IMR-90 (cell line): ENCODE data around the gene SLC25A21. TPM values are rescaled to one million over a fixed set of nuclear protein-coding genes. Genes with fewer than 3 reads are reported as not detected.

Experiments used
- ATAC-seq: fragments of 200-7000 bp; cut with Tn5 transposase; 2 replicates; pipeline ENCODE4 v1.9.1; 2020; ENCODE audit warnings: low read depth, mild to moderate bottlenecking, moderate library complexity
- BruUV-seq: library from RNA; stranded (reverse); fragments of 400-500 nt; replicated peaks from 2 replicates; lab custom pipeline; 2021; lab: Mats Ljungman, UMichigan
- CTCF ChIA-PET: fragments of 300-600 bp; formaldehyde crosslinking; extraction: SDS; loops from one replicate; lab custom pipeline; 2021; ENCODE audit warnings: antibody characterized with exemption; lab: Yijun Ruan, JAX
- POLR2A ChIA-PET: fragments of 300-600 bp; sonication (Branson Sonifier 250); formaldehyde crosslinking; loops from one replicate; lab custom pipeline; 2022; ENCODE audit warnings: antibody characterized with exemption; ENCODE audit not compliant: unreplicated experiment; lab: Charles Lee
- DNase-seq: peaks from one replicate; pipeline ENCODE4 v3.0.0; 2013
- H2AFZ ChIP-seq: replicated peaks from 2 replicates; pipeline ENCODE3; 2013; ENCODE audit warnings: low read length, mild to moderate bottlenecking; ENCODE audit not compliant: poor library complexity
- H2AK5ac ChIP-seq: 2 replicates; pipeline ENCODE4 v1.6.1; 2013; ENCODE audit warnings: low read depth, low read length, inconsistent platforms
- H2AK9ac ChIP-seq: replicated peaks from 2 replicates; pipeline ENCODE3; 2013; ENCODE audit warnings: mild to moderate bottlenecking, low read depth, low read length, moderate library complexity; ENCODE audit not compliant: poor library complexity
- H2BK120ac ChIP-seq: 2 replicates; pipeline ENCODE4 v1.6.1; 2013; ENCODE audit warnings: low read depth, low read length, inconsistent platforms
- H2BK15ac ChIP-seq: 3 replicates; pipeline ENCODE4 v1.6.1; 2013; ENCODE audit warnings: low read depth, low read length, inconsistent platforms
- H2BK20ac ChIP-seq: 2 replicates; pipeline ENCODE4 v1.6.1; 2013; ENCODE audit warnings: low read depth, mild to moderate bottlenecking, inconsistent platforms, low read length, moderate library complexity
- H2BK5ac ChIP-seq: 2 replicates; pipeline ENCODE4 v1.6.1; 2013; ENCODE audit warnings: mild to moderate bottlenecking, low read depth, low read length, inconsistent platforms; ENCODE audit not compliant: poor library complexity, severe bottlenecking
- H3K14ac ChIP-seq: replicated peaks from 2 replicates; pipeline ENCODE4 v1.6.1; 2013; ENCODE audit warnings: low read depth, low read length, inconsistent platforms
- H3K18ac ChIP-seq: 2 replicates; pipeline ENCODE4 v1.6.1; 2013; ENCODE audit warnings: low read depth, low read length, control low read depth
- H3K23ac ChIP-seq: 2 replicates; pipeline ENCODE4 v1.6.1; 2013; ENCODE audit warnings: low read depth, low read length, inconsistent platforms
- H3K27ac ChIP-seq: 2 replicates; pipeline ENCODE4 v1.5.1; 2013; ENCODE audit warnings: mild to moderate bottlenecking, control low read depth, low read length; ENCODE audit not compliant: insufficient read depth
- H3K27me3 ChIP-seq: 2 replicates; pipeline ENCODE4 v1.6.1; 2013; ENCODE audit warnings: low read length; ENCODE audit not compliant: control insufficient read depth, insufficient read depth
- H3K36me3 ChIP-seq: 2 replicates; pipeline ENCODE4 v1.6.1; 2013; ENCODE audit warnings: low read length, mixed read lengths; ENCODE audit not compliant: control insufficient read depth, insufficient read depth
- H3K4ac ChIP-seq: 2 replicates; pipeline ENCODE4 v1.6.1; 2013; ENCODE audit warnings: low read depth, low read length, inconsistent platforms
- H3K4me1 ChIP-seq: 2 replicates; pipeline ENCODE4 v1.6.1; 2013; ENCODE audit warnings: low read length, mixed read lengths; ENCODE audit not compliant: control insufficient read depth, insufficient read depth
- H3K4me2 ChIP-seq: 2 replicates; pipeline ENCODE4 v1.6.1; 2013; ENCODE audit warnings: low read depth, mild to moderate bottlenecking, control low read depth, low read length, moderate library complexity
- H3K4me3 ChIP-seq: 2 replicates; pipeline ENCODE4 v1.5.1; 2013; ENCODE audit warnings: low read depth, mild to moderate bottlenecking, control low read depth, low read length, moderate library complexity; ENCODE audit not compliant: insufficient read depth
- H3K56ac ChIP-seq: 2 replicates; pipeline ENCODE4 v1.6.1; 2013; ENCODE audit warnings: low read length, inconsistent platforms; ENCODE audit not compliant: insufficient read depth; ENCODE audit errors: extremely low read depth
- H3K79me1 ChIP-seq, 2 experiments: 2 replicates each; pipeline ENCODE4 v1.6.1; 2013; ENCODE audit warnings: low read length in 2 of 2, inconsistent platforms in 1 of 2, low read depth in 1 of 2
- H3K9ac ChIP-seq: 2 replicates; pipeline ENCODE4 v1.6.1; 2013; ENCODE audit warnings: low read depth, low read length, control low read depth
- H3K9me1 ChIP-seq: 2 replicates; pipeline ENCODE4 v1.6.1; 2013; ENCODE audit warnings: low read length, inconsistent platforms; ENCODE audit not compliant: insufficient read depth
- H3K9me3 ChIP-seq: 2 replicates; pipeline ENCODE4 v1.6.1; 2013; ENCODE audit warnings: low read length; ENCODE audit not compliant: control insufficient read depth, insufficient read depth
- H4K20me1 ChIP-seq: 2 replicates; pipeline ENCODE4 v1.6.1; 2013; ENCODE audit warnings: low read length, inconsistent platforms; ENCODE audit not compliant: insufficient read depth
- H4K5ac ChIP-seq: 2 replicates; pipeline ENCODE4 v1.6.1; 2013; ENCODE audit warnings: mild to moderate bottlenecking, low read depth, low read length, control low read depth
- H4K8ac ChIP-seq, 2 experiments: 2 replicates each; pipeline ENCODE4 v1.6.1; 2013; ENCODE audit warnings: low read depth in 2 of 2, low read length in 2 of 2, control low read depth in 1 of 2, inconsistent platforms in 1 of 2
- H4K91ac ChIP-seq: 2 replicates; pipeline ENCODE4 v1.6.1; 2013; ENCODE audit warnings: low read depth, low read length, inconsistent platforms; ENCODE audit not compliant: insufficient read depth
- BHLHE40 ChIP-seq: fragments of 150-350 bp; IDR thresholded peaks from 2 replicates; pipeline ENCODE4 v1.6.1; 2016; ENCODE audit warnings: mild to moderate bottlenecking, low read depth, low read length
- CEBPB ChIP-seq: IDR thresholded peaks from 2 replicates; pipeline ENCODE4 v1.6.1; 2012; ENCODE audit warnings: low read depth, low read length, improper control_type of control experiment
- FOS ChIP-seq: fragments of 150-350 bp; IDR thresholded peaks from 2 replicates; pipeline ENCODE4 v1.6.1; 2016; ENCODE audit warnings: low read depth, low read length
- NFE2L2 ChIP-seq: fragments of 150-350 bp; IDR thresholded peaks from 2 replicates; pipeline ENCODE4 v1.6.1; 2016; ENCODE audit warnings: low read depth, mild to moderate bottlenecking, low read length
- POLR2A ChIP-seq: IDR thresholded peaks from 2 replicates; pipeline ENCODE4 v1.6.1; 2012; ENCODE audit warnings: mild to moderate bottlenecking, low read depth, low read length
- RCOR1 ChIP-seq: IDR thresholded peaks from 2 replicates; pipeline ENCODE4 v1.6.1; 2012; ENCODE audit warnings: mild to moderate bottlenecking, low read length, improper control_type of control experiment; ENCODE audit not compliant: insufficient replicate concordance
- RFX5 ChIP-seq: IDR thresholded peaks from 2 replicates; pipeline ENCODE4 v1.8.0; 2012; ENCODE audit warnings: low read depth, mild to moderate bottlenecking, low read length, moderate library complexity
- WGBS, 2 experiments: methylation state at CpG; one replicate each; pipeline versions ENCODE4 v1.1.5 to v1.1.7; 2013; ENCODE audit warnings: missing lambda C conversion rate in 2 of 2; ENCODE audit not compliant: insufficient read length in 1 of 2; ENCODE audit errors: extremely low coverage in 2 of 2; 5-methylcytosine and 5-hydroxymethylcytosine counted together
- dilution Hi-C: fragments of 300-500 bp; cut with HindIII; formaldehyde crosslinking; loops from one replicate; pipeline ENCODE4 v1.14.3; 2018; ENCODE audit warnings: low sequenced_read_pairs; ENCODE audit not compliant: unreplicated experiment
- in situ Hi-C: fragments of 300-500 bp; cut with MboI; formaldehyde crosslinking; loops from 3 replicates; pipeline ENCODE4 v1.14.3; 2019; ENCODE audit warnings: low sequenced_read_pairs, inconsistent platforms, mixed read lengths
- intact Hi-C: fragments of 100-400 bp; cut with micrococcal nuclease; formaldehyde crosslinking; loops from 2 replicates; pipeline ENCODE4 v1.10.0; 2022
- polyA plus RNA-seq, 3 experiments: library from polyadenylated mRNA; depleted of rRNA; stranded (reverse); fragments of >200 nt; gene quantifications; 2 replicates each; pipeline ENCODE4 v1.2.3, GENCODE V29; 2012; ENCODE audit warnings: low replicate concordance in 1 of 3
- total RNA-seq: library from RNA; depleted of rRNA; stranded (reverse); fragments of >200 nt; gene quantifications from 2 replicates; pipeline ENCODE4 v1.2.3, GENCODE V29; 2012
- TF ChIP-seq, protein P1 (sequence below): fragments of 150-350 bp; IDR thresholded peaks from 2 replicates; pipeline ENCODE4 v1.6.1; 2016; ENCODE audit warnings: low read depth, mild to moderate bottlenecking, low read length, moderate library complexity, borderline replicate concordance

The SLC25A21 gene
- total and polyA plus RNA-seq, 2 of the 4 experiments (the other 2 are of a cell fraction), result 0.62 to 0.90 TPM

DNA sequence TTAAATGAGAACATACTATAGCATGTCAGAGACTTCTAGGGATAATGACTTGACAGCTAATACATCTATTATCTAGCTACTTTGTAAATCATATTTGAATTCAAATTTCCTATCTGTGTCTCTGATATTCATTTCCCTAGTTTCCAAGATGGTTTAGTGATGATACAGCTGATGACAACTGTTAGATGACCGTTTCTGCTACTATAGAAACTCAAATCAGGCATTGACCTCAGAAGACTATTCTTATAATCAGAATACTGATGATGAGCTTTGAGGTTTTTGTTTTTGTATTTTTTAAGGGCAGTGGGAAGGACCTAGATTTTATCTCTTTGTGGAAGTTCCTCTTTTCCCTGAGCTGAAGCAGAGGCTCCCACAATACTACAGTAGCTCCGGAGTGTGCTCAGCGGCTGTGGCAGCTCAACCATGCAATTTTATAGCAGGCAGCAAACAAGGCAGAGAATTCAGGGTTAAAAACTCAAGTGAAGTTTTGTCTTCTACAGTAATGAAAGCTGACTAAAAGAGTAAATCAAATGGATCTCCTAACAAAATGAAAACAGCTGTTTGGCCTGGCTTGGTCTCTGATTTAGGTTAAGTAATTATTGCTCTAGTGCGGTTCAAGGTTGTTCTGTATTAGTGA lies 145.1 kb downstream of the SLC25A21 start:
- DNase-seq (no peak), ATAC-seq (no peak)
- Histone ChIP-seq H2AK9ac (no peak overlapping the region), H3K9ac (no peak overlapping the region), H4K8ac (no peak overlapping the region), H2AK5ac (no peak overlapping the region), H3K4ac (no peak overlapping the region), H3K36me3 (no peaks in the 10 kb centered on the region), H3K9me1 (no peaks in the 10 kb centered on the region), H4K91ac (no peak overlapping the region), H2BK15ac (no peak overlapping the region), H2BK5ac (no peak overlapping the region), H2BK120ac (no peak overlapping the region), H2BK20ac (no peak overlapping the region), H3K18ac (no peak overlapping the region), H4K5ac (no peak overlapping the region), H3K14ac (no peak overlapping the region), H3K23ac (no peak overlapping the region), H2AFZ (no peak overlapping the region), H3K79me1 (no peaks in the 10 kb centered on the region), H3K56ac (no peak overlapping the region), H4K20me1 (no peaks in the 10 kb centered on the region), H3K4me2 (no peak overlapping the region), H3K27ac (no peak overlapping the region), H3K4me1 (no peaks in the 10 kb centered on the region), H3K27me3 (no peaks in the 10 kb centered on the region), H3K9me3 (no peaks in the 10 kb centered on the region), H3K4me3 (no peak overlapping the region)
- intact Hi-C loops, result no loop called here
- dilution Hi-C loops, result no loop called here
- TF ChIP-seq BHLHE40 (no peak), NFE2L2 (no peak), POLR2A (no peak), RFX5 (no peak), CEBPB (no peak), FOS (no peak), RCOR1 (no peak)
- TF ChIP-seq, protein P1, sequence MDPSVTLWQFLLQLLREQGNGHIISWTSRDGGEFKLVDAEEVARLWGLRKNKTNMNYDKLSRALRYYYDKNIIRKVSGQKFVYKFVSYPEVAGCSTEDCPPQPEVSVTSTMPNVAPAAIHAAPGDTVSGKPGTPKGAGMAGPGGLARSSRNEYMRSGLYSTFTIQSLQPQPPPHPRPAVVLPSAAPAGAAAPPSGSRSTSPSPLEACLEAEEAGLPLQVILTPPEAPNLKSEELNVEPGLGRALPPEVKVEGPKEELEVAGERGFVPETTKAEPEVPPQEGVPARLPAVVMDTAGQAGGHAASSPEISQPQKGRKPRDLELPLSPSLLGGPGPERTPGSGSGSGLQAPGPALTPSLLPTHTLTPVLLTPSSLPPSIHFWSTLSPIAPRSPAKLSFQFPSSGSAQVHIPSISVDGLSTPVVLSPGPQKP, result no peak
- ChIA-PET POLR2A (interaction anchor here (0.6 kb wide), 1 partner anchor 73 kb away, joined by 3 read pairs; no protein-coding TSS in a partner anchor), CTCF (interaction anchor here (1.0 kb wide), 1 partner anchor 13 kb away, joined by 3 read pairs; no protein-coding TSS in a partner anchor)
- BruUV-seq, result no TSS peak
- in situ Hi-C loops, result no loop called here
- no CpG with 5 or more reads among the region's 4 CpGs for WGBS, 2 experiments
